Endothelial cell of umbilical vein (primary cell): ENCODE measurements around the gene TSPOAP1. TPM values are rescaled to one million over a fixed set of nuclear protein-coding genes. Genes with fewer than 3 reads are reported as not detected.

Experiments
- BruUV-seq: library from RNA; stranded (reverse); fragments of 400-500 nt; replicated peaks from 2 replicates; lab custom pipeline; 2021; lab: Mats Ljungman, UMichigan
- CTCF ChIA-PET: fragments of 300-600, 350-600 bp; sonication (Branson Sonifier 250); formaldehyde crosslinking; loops from one replicate; lab custom pipeline; 2021; ENCODE audit warnings: antibody characterized with exemption, inconsistent platforms; lab: Charles Lee
- POLR2A ChIA-PET: fragments of 300-600, 350-600 bp; sonication (Branson Sonifier 250); formaldehyde crosslinking; loops from one replicate; lab custom pipeline; 2021; ENCODE audit warnings: antibody characterized with exemption, inconsistent platforms; lab: Charles Lee
- DNase-seq: peaks from one replicate; pipeline ENCODE4 v3.0.0-alpha.2; 2011; ENCODE audit warnings: low read depth, low spot score
- FAIRE-seq: peaks from 2 replicates; lab custom pipeline; 2011; peaks lifted over from hg19 to GRCh38; lab: Jason Lieb, UNC
- H2AFZ ChIP-seq: 2 replicates; pipeline ENCODE4 v1.6.0; 2012; ENCODE audit warnings: low read depth, low read length, control low read depth, inconsistent platforms
- H3K27ac ChIP-seq: 2 replicates; pipeline ENCODE4 v1.5.1; 2011; ENCODE audit warnings: low read depth, mild to moderate bottlenecking, control low read depth, low read length, moderate library complexity; ENCODE audit not compliant: insufficient read depth
- H3K27me3 ChIP-seq, 2 experiments: 2 replicates each; pipeline versions ENCODE4 v1.6.0 to v1.6.1; 2011; ENCODE audit warnings: low read length in 2 of 2, mixed read lengths in 1 of 2; ENCODE audit not compliant: control insufficient read depth in 2 of 2, insufficient read depth in 2 of 2
- H3K36me3 ChIP-seq, 2 experiments: 2 replicates in 1 of 2; 3 replicates in 1 of 2; pipeline ENCODE4 v1.5.1; 2011; ENCODE audit warnings: low read length in 2 of 2, mild to moderate bottlenecking in 1 of 2, moderate library complexity in 1 of 2; ENCODE audit not compliant: control insufficient read depth in 2 of 2, insufficient read depth in 2 of 2; ENCODE audit errors: extremely low read depth in 1 of 2
- H3K4me1 ChIP-seq: 3 replicates; pipeline ENCODE4 v1.5.1; 2011; ENCODE audit warnings: mild to moderate bottlenecking, low read length; ENCODE audit not compliant: control insufficient read depth, insufficient read depth; ENCODE audit errors: extremely low read depth
- H3K4me2 ChIP-seq: 2 replicates; pipeline ENCODE4 v1.6.1; 2011; ENCODE audit warnings: low read length, control low read depth, mixed read lengths; ENCODE audit not compliant: insufficient read depth
- H3K4me3 ChIP-seq, 3 experiments: fragments of 200-600 bp in 1 of 3; sonication (generic), shearing (Covaris generic) in 1 of 3; replicated peaks in 1 of 3; 2 replicates each; pipeline ENCODE4 v1.5.1; 2011 to 2016; ENCODE audit warnings: control low read depth in 3 of 3, low read length in 3 of 3, mild to moderate bottlenecking in 2 of 3, inconsistent platforms in 1 of 3, low read depth in 1 of 3, moderate library complexity in 1 of 3; ENCODE audit not compliant: insufficient read depth in 1 of 3
- H3K79me2 ChIP-seq: 2 replicates; pipeline ENCODE4 v1.6.0; 2012; ENCODE audit warnings: low read length, inconsistent platforms; ENCODE audit not compliant: control insufficient read depth, insufficient read depth
- H3K9ac ChIP-seq: replicated peaks from 2 replicates; pipeline ENCODE3; 2011; ENCODE audit warnings: low read length, control low read depth; ENCODE audit not compliant: insufficient read depth; ENCODE audit errors: extremely low read depth
- H3K9me1 ChIP-seq: replicated peaks from 3 replicates; pipeline ENCODE4 v1.6.0; 2011; ENCODE audit warnings: mild to moderate bottlenecking, low read length; ENCODE audit not compliant: control insufficient read depth, insufficient read depth; ENCODE audit errors: extremely low read depth
- H3K9me3 ChIP-seq: replicated peaks from 2 replicates; pipeline ENCODE4 v1.5.1; 2012; ENCODE audit warnings: low read length, inconsistent platforms; ENCODE audit not compliant: control insufficient read depth, insufficient read depth
- H4K20me1 ChIP-seq: replicated peaks from 2 replicates; pipeline ENCODE3; 2011; ENCODE audit warnings: mild to moderate bottlenecking, low read length; ENCODE audit not compliant: control insufficient read depth, insufficient read depth; ENCODE audit errors: extremely low read depth
- EZH2 ChIP-seq: IDR thresholded peaks from 2 replicates; pipeline ENCODE4 v1.6.1; 2012; ENCODE audit warnings: borderline replicate concordance, low read depth, mild to moderate bottlenecking, moderate library complexity, low read length, inconsistent platforms; ENCODE audit not compliant: severe bottlenecking
- FOS ChIP-seq: IDR thresholded peaks from 2 replicates; pipeline ENCODE4 v1.6.1; 2011; ENCODE audit warnings: mild to moderate bottlenecking, low read length, moderate library complexity, borderline replicate concordance; ENCODE audit not compliant: insufficient read depth
- GATA2 ChIP-seq: IDR thresholded peaks from 2 replicates; pipeline ENCODE4 v1.7.0; 2011; ENCODE audit warnings: low read depth, mild to moderate bottlenecking, moderate library complexity, mixed read lengths, low read length; ENCODE audit not compliant: insufficient read length, insufficient read depth
- JUN ChIP-seq: IDR thresholded peaks from 2 replicates; pipeline ENCODE4 v1.6.1; 2011; ENCODE audit warnings: borderline replicate concordance, low read depth; ENCODE audit not compliant: insufficient read length, insufficient read depth
- MAX ChIP-seq: IDR thresholded peaks from 2 replicates; pipeline ENCODE4 v1.6.1; 2011; ENCODE audit not compliant: insufficient read depth, insufficient read length
- MYC ChIP-seq: IDR thresholded peaks from one replicate; pipeline ENCODE4 v1.6.1; 2011; ENCODE audit warnings: mild to moderate bottlenecking, low read depth, low read length
- POLR2A ChIP-seq: IDR thresholded peaks from 2 replicates; pipeline ENCODE4 v1.6.1; 2012; ENCODE audit warnings: low read depth, mild to moderate bottlenecking, control low read depth, low read length
- POLR2AphosphoS5 ChIP-seq: IDR thresholded peaks from 2 replicates; pipeline ENCODE4 v1.6.1; 2012; ENCODE audit warnings: low read depth, mild to moderate bottlenecking, control low read depth, low read length, moderate library complexity; ENCODE audit not compliant: insufficient read depth
- dilution Hi-C: fragments of 300-500 bp; cut with MboI; formaldehyde crosslinking; loops from one replicate; pipeline ENCODE4 v1.15.0; 2019; ENCODE audit warnings: low sequenced_read_pairs; ENCODE audit not compliant: extremely low pct_ligation_motif_present
- intact Hi-C: fragments of 100-400 bp; cut with micrococcal nuclease; formaldehyde crosslinking; loops from one replicate; pipeline ENCODE4 v1.10.0; 2022
- polyA plus RNA-seq, 4 experiments: library from polyadenylated mRNA; depleted of rRNA in 3 of 4; stranded (reverse) in 3 of 4; unstranded in 1 of 4; fragments of >200 nt; gene quantifications; 2 replicates each; pipeline versions ENCODE4 v1.2.1 to v1.2.3, GENCODE V29; 2011 to 2012; ENCODE audit warnings: missing spikeins in 1 of 4
- total RNA-seq: library from RNA; stranded (reverse); gene quantifications from 2 replicates; pipeline ENCODE4 v1.2.3, GENCODE V29; 2021
- TF ChIP-seq, protein P1 (sequence below), 2 donors: IDR thresholded peaks; 1 replicate in 1 of 2; 2 replicates in 1 of 2; pipeline ENCODE4 v1.5.1; 2011; ENCODE audit warnings: low read length in 2 of 2, mild to moderate bottlenecking in 2 of 2, moderate library complexity in 2 of 2, control low read depth in 1 of 2, inconsistent platforms in 1 of 2, low read depth in 1 of 2; ENCODE audit not compliant: insufficient read depth in 1 of 2; ENCODE audit errors: extremely low read depth in 1 of 2

TSPOAP1 gene
- total and polyA plus RNA-seq, 2 donors (not counting 3 experiments of a cell fraction or from before 2014, with no cell fraction given): not detected

DNA sequence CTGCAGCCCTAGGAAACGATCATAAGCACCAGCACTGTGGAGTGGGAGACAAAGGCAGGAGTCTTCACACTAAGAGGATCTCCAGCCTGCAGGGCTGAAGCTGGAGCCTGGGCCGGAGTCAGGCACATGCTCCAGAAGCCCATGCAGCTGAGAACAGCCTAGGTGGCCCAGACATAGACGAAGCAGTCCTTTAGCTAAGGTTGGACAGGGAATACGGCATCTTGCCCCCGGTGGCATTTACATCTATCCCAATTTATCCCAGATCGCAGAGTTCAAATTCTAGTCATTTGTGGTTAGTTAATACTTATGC, 13.9 kb downstream of the TSPOAP1 start:
- Histone ChIP-seq H3K4me2 (no peak overlapping the region), H3K27ac (no peak overlapping the region), H2AFZ (no peak overlapping the region), H3K4me3 (no peak overlapping the region), H3K9me1 (no peaks in the 10 kb centered on the region), H3K27me3 (no peaks in the 10 kb centered on the region), H3K9ac (no peak overlapping the region), H3K36me3 (no peaks in the 10 kb centered on the region), H4K20me1 (no peaks in the 10 kb centered on the region), H3K4me1 (no peaks in the 10 kb centered on the region), H3K9me3 (no peaks in the 10 kb centered on the region), H3K79me2 (no peaks in the 10 kb centered on the region)
- ChIA-PET CTCF (interaction anchor here (0.9 to 5.6 kb wide), 2 partner anchors 102 to 145 kb away, joined by 3 to 79 read pairs; partner anchors contain the start of gene RNF43), POLR2A (no interaction called here)
- no peak for TF ChIP-seq EZH2
- TF ChIP-seq FOS: no peak
- no peak for TF ChIP-seq MYC
- DNase-seq (no peak), FAIRE-seq (no peak)
- dilution Hi-C loops: no loop called here
- intact Hi-C loops: no loop called here
- no TSS peak for BruUV-seq

DNA sequence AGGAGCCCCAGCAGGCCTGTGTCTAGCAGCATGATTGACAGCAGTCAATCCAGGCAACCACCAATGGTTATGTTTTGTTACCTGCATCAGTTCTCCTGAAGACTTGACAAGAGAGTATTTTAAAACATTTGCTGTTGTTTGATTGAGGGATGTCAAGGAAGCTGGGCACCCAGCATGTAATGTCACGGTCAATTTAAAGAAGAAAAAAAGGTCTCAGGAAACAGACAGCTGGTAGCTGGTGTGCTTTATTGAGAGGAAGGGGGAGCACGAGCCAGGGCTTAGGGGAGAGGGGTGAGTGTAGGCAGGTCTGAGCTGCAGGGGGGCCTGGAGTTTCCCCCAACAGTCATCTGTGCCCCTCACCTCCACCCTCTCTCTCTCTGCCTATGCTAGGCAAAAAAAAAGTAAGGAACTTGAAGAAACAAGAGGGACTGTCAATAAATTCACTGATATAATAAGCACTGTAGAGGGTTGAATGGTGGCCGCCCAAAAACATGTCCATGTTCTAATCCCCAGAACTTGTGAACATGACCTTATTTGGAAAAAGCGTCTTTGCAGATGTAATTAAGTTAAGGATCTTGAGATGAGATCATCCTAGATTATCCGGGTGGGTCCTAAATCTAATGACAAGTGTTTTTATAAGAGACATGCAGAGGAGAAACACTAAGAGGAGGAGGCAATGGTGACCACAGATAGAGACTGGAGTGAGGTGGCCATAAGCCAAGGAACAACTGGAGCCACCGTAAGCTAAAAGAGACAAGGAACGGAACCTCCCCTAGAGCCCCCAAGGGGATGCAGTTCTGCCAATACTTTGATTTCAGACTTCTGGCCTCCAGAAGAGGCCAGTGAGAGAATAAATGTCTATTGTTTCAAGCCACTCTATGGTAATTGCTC, 14.5 kb downstream of the TSPOAP1 start:
- Histone ChIP-seq H4K20me1 (no peaks in the 10 kb centered on the region), H3K9me3 (no peaks in the 10 kb centered on the region), H3K9ac (no peak overlapping the region), H2AFZ (no peak overlapping the region), H3K4me2 (no peak overlapping the region), H3K4me1 (no peaks in the 10 kb centered on the region), H3K79me2 (no peaks in the 10 kb centered on the region), H3K4me3 (no peak overlapping the region), H3K9me1 (no peaks in the 10 kb centered on the region), H3K27ac (no peak overlapping the region), H3K36me3 (no peaks in the 10 kb centered on the region), H3K27me3 (no peaks in the 10 kb centered on the region)
- TF ChIP-seq MYC (no peak), EZH2 (no peak), JUN (no peak), MAX (no peak), POLR2AphosphoS5 (no peak), FOS (no peak), POLR2A (no peak), GATA2 (no peak)
- TF ChIP-seq, protein P1, sequence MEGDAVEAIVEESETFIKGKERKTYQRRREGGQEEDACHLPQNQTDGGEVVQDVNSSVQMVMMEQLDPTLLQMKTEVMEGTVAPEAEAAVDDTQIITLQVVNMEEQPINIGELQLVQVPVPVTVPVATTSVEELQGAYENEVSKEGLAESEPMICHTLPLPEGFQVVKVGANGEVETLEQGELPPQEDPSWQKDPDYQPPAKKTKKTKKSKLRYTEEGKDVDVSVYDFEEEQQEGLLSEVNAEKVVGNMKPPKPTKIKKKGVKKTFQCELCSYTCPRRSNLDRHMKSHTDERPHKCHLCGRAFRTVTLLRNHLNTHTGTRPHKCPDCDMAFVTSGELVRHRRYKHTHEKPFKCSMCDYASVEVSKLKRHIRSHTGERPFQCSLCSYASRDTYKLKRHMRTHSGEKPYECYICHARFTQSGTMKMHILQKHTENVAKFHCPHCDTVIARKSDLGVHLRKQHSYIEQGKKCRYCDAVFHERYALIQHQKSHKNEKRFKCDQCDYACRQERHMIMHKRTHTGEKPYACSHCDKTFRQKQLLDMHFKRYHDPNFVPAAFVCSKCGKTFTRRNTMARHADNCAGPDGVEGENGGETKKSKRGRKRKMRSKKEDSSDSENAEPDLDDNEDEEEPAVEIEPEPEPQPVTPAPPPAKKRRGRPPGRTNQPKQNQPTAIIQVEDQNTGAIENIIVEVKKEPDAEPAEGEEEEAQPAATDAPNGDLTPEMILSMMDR (IDR thresholded peaks at IDR 0.05; ENCODE audit: extremely low read depth in 1 of 2, insufficient read depth in 1 of 2, low read depth in 1 of 2, low read length in 2 of 2): no peak
- ChIA-PET CTCF (interaction anchor here (0.9 to 5.6 kb wide), 2 partner anchors 102 to 145 kb away, joined by 3 to 79 read pairs; partner anchors contain the start of gene RNF43), POLR2A (no interaction called here)
- no peak for DNase-seq
- no TSS peak for BruUV-seq
- dilution Hi-C loops (no loop called here), intact Hi-C loops (no loop called here)
- FAIRE-seq: no peak
